A549 treated with Hydrocortisone at 1 μM for 4 hours (cell line): ENCODE measurements around the gene CHCHD10. TPM values are rescaled to one million over a fixed set of nuclear protein-coding genes. Genes with fewer than 3 reads are reported as not detected.

Experiments
- total RNA-seq: library from RNA; stranded (reverse); fragments of 200-300 nt; extraction: Qiagen RNA extraction; gene quantifications from 5 replicates; pipeline ENCODE4 v1.2.3, GENCODE V29; 2022

Gene CHCHD10
- 67.1 to 200 TPM (median 191 TPM) in 5 replicates for total RNA-seq

GRCh38 chr22:23767673-23768548 is at the start of gene CHCHD10:
Gene CHCHD10, minus strand, starts transcription at chr22:23767972. Its CDS starts 98 bp downstream, at chr22:23767874.

GRCh38 chr22:23786752-23787599 is 19.2 kb upstream of the CHCHD10 start, which contains the start of gene SMARCB1:
Gene SMARCB1, plus strand, starts transcription at chr22:23786966. Its CDS starts 204 bp downstream, at chr22:23787170.

GRCh38 chr22:23772649-23773473 is 5.1 kb upstream of the CHCHD10 start, which contains the start of gene MMP11:
Gene MMP11, plus strand, starts transcription at chr22:23772849. Its CDS starts 22 bp downstream, at chr22:23772871.

GRCh38 chr22:23762842-23763578 is 4.8 kb downstream of the CHCHD10 start, which contains the start of gene C22orf15:
Gene C22orf15, plus strand, starts transcription at chr22:23762990. Its CDS starts 317 bp downstream, at chr22:23763307.

GRCh38 chr22:23754220-23754919 is 13.4 kb downstream of the CHCHD10 start, which contains the start of gene VPREB3:
Gene VPREB3, minus strand, starts transcription at chr22:23754425. Its CDS starts 62 bp downstream, at chr22:23754363.

GRCh38 chr22:23750714-23751440 is 16.9 kb downstream of the CHCHD10 start, which contains the start of gene ZNF70:
Gene ZNF70, minus strand, starts transcription at chr22:23751112. Its CDS starts 5,972 bp downstream, at chr22:23745140.

Other genes starting within 250 kb of the CHCHD10 start
- gene IGLL1, start 187.7 kb downstream of the CHCHD10 start, total RNA-seq = not detected in 5 replicates
- gene DRICH1, start 135.7 kb downstream of the CHCHD10 start, total RNA-seq = 0.10 to 0.36 TPM (median 0.22 TPM) in 3 of 5 replicates, not detected in the others
- not detected in 5 replicates for gene RGL4, start 77.0 kb downstream of the CHCHD10 start, total RNA-seq
- 0.75 to 1.6 TPM (median 1.0 TPM) in 5 replicates for gene ZNF70, start 16.9 kb downstream of the CHCHD10 start, total RNA-seq
- 0.45 to 1.2 TPM (median 1.1 TPM) in 5 replicates for gene VPREB3, start 13.5 kb downstream of the CHCHD10 start, total RNA-seq
- not detected in 5 replicates for gene C22orf15, start 5.0 kb downstream of the CHCHD10 start, total RNA-seq
- 0.23 to 0.46 TPM (median 0.37 TPM) in 5 replicates for gene MMP11, start 4.9 kb upstream of the CHCHD10 start, total RNA-seq
- gene SMARCB1, start 19.0 kb upstream of the CHCHD10 start, total RNA-seq = 48.9 to 57.6 TPM (median 51.3 TPM) in 5 replicates
- gene DERL3, start 71.0 kb upstream of the CHCHD10 start, total RNA-seq = 0.16 to 0.71 TPM (median 0.55 TPM) in 5 replicates
- gene SLC2A11, start 89.9 kb upstream of the CHCHD10 start, total RNA-seq = 8.4 to 10.4 TPM (median 9.8 TPM) in 5 replicates
- gene MIF, start 126.4 kb upstream of the CHCHD10 start, total RNA-seq = 412 to 972 TPM (median 905 TPM) in 5 replicates
- 0.22 to 0.36 TPM (median 0.33 TPM) in 5 replicates for gene GSTT2B, start 193.2 kb upstream of the CHCHD10 start, total RNA-seq
- gene DDTL, start 198.9 kb upstream of the CHCHD10 start, total RNA-seq = 1.6 to 1.9 TPM (median 1.7 TPM) in 5 replicates
- 99.3 to 172 TPM (median 158 TPM) in 5 replicates for gene DDT, start 206.5 kb upstream of the CHCHD10 start, total RNA-seq
- 0.13 to 0.15 TPM in 2 of 5 replicates, not detected in the others for gene GSTT2, start 212.2 kb upstream of the CHCHD10 start, total RNA-seq
- not detected in 5 replicates for gene GSTT4, start 237.5 kb upstream of the CHCHD10 start, total RNA-seq
- gene CABIN1, start 243.3 kb upstream of the CHCHD10 start, total RNA-seq = 29.0 to 37.3 TPM (median 32.8 TPM) in 5 replicates